NCI-H2196 (cell line): Measurements from ENCODE around the gene METTL14.
"Not testable (repeated sequence)": the region's sequence is repeated elsewhere in the genome, so short reads cannot be mapped to it uniquely, and the experiment has no call there.

Experiments used
- DNase-seq: peaks from one replicate; lab custom pipeline; 2025; ENCODE audit not compliant: unreplicated experiment; lab: John Stamatoyannopoulos, UW

METTL14 gene

GRCh38 chr4:118684873-118685811, at the start of gene METTL14:
TSS of gene METTL14 (plus strand) at chr4:118685392. CDS start at chr4:118685535, 143 bp downstream.
- DNase-seq: peak; percentile 75

- DNase-seq: not testable (repeated sequence)
Measured at GRCh38 chr4:118636126-118636525, 49.1 kb upstream of the METTL14 start.

- DNase-seq: not testable (repeated sequence)
Measured at GRCh38 chr4:118664665-118665064, 20.5 kb upstream of the METTL14 start.

GRCh38 chr4:118669220-118669619, 16.0 kb upstream of the METTL14 start:
- DNase-seq: not testable (repeated sequence)

- not testable (repeated sequence) for DNase-seq
Measured at GRCh38 chr4:118670968-118671367, 14.2 kb upstream of the METTL14 start.

- no peak for DNase-seq
Measured at GRCh38 chr4:118676128-118676527, 9.1 kb upstream of the METTL14 start.

- no peak for DNase-seq
Measured at GRCh38 chr4:118680808-118681207, 4.4 kb upstream of the METTL14 start.

- no peak for DNase-seq
Measured at GRCh38 chr4:118682928-118683327, 2.3 kb upstream of the METTL14 start.

- no peak for DNase-seq
Measured at GRCh38 chr4:118683513-118683912, 1.7 kb upstream of the METTL14 start.

- no peak for DNase-seq
Measured at GRCh38 chr4:118703118-118703517, 17.9 kb downstream of the METTL14 start.

GRCh38 chr4:118711052-118711451, 25.9 kb downstream of the METTL14 start:
- DNase-seq: no peak

GRCh38 chr4:118712872-118713271, 27.7 kb downstream of the METTL14 start:
- DNase-seq: no peak

- DNase-seq: no peak
Measured at GRCh38 chr4:118714682-118715081, 29.5 kb downstream of the METTL14 start.

- DNase-seq: no peak
Measured at GRCh38 chr4:118716304-118716703, 31.1 kb downstream of the METTL14 start.

- no peak for DNase-seq
Measured at GRCh38 chr4:118718511-118719170, 33.4 kb downstream of the METTL14 start.

GRCh38 chr4:118721752-118722151, 36.6 kb downstream of the METTL14 start:
- no peak for DNase-seq

GRCh38 chr4:118723369-118723768, 38.2 kb downstream of the METTL14 start:
- DNase-seq: no peak

- DNase-seq: no peak
Measured at GRCh38 chr4:118727360-118727759, 42.2 kb downstream of the METTL14 start.

GRCh38 chr4:118729287-118730286, 44.4 kb downstream of the METTL14 start:
- no peak for DNase-seq

- DNase-seq: no peak
Measured at GRCh38 chr4:118730683-118731082, 45.5 kb downstream of the METTL14 start.
